Measurements from ENCODE around the gene USH1G. TPM values are rescaled to one million over a fixed set of nuclear protein-coding genes. Genes with fewer than 3 reads are reported as not detected.
"Not testable (repeated sequence)": the region's sequence is repeated elsewhere in the genome, so short reads cannot be mapped to it uniquely, and the experiment has no call there.

The USH1G gene
- total RNA-seq, 1 donor from 2014 or later = 3.9 TPM

- DNase-seq (ENCODE audit: low spot score in 2 of 2, unreplicated experiment in 2 of 2) = no peak
- peaks cover 3% of the 10 kb centered on the region for H3K36me3 Mint-ChIP-seq
- peak overlapping the region; percentile 82 for H3K4me3 Mint-ChIP-seq
- no peak for TF ChIP-seq CTCF (IDR thresholded peaks at IDR 0.05; ENCODE audit: unreplicated experiment)
- peaks cover 2% of the 10 kb centered on the region for H3K27me3 Mint-ChIP-seq (ENCODE audit: low read depth)
- H3K27ac Mint-ChIP-seq = peak overlapping the region; percentile 95
- peaks cover 26% of the 10 kb centered on the region for H3K4me1 Mint-ChIP-seq
- H3K9me3 Mint-ChIP-seq = no peaks in the 10 kb centered on the region
These were observed 49.0 kb downstream of the USH1G start for GRCh38 chr17:74873874-74874614.

DNA sequence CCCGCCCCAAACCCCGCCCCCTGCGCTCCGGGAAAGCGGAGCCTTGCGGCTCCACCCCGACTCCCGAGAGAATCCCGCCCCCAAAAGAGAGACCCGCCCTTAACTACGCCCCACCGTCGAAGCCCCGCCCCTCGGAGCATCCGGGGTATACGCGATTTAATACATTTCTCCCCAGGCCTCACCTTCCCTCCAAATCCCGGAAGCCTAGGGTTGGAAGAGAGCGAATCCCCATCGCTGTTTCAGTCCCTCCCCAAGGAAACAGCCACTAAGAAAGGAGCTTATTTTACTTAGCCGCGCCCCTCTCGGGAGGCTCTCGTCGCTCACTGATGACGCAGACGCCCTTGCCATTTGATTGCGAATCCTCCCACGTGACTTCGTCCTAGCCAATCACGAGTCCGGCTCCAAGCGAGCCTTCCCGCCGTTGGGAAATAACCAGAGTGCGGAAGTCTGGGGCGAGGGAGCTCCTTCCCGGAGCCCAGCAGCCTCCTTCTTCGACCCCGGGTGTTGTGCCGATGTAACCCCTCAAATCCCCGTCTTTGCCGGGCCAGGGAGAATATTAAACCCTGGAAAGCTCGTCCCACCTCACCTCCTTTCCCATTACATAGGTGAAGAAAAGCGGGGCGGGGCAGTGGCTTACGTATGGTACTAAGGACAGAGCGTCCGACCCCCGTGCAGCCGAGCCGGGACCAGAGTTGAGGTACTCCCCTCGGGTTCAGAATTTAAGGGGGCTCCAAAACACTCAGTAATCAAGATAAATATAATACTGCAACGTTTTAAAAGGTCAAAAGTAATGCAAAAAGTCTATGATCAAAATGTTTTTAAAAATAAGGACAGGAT is 49.8 kb downstream of the USH1G start:
- no peak for TF ChIP-seq CTCF (IDR thresholded peaks at IDR 0.05; ENCODE audit: unreplicated experiment)

DNA sequence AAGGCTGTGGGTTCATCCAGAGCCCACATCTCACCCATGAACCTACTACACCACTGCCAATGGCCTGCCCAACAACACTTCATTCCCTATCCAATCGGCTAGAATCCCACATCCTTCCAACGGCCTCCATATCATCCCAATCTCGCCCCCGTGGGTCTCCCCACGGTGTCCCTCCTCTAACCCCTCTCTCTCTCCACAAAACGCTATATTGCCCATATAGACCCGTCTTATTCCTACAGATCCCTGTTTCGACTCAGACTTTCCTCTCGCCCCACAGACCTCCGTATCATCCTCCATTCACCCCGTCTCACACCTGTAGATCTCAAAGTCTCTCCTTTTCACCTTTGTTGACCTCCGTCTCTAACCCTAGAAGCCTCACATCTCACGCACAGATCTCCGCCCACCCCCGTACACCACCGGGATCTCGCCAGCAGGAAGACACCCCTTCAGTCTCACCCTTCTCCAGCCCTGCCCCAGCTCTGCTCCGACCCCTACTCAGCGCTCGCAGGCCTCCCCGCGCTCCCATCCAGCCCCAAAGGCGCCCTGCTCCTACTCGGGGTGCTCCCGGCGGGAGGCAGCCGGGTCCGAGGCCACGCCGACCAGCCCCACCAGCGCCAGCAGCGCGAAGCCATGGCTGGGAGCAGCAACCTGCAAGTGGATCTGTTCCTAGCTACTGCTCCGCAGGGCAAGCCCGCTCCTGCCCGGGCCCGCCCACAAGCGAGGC is 50.6 kb downstream of the USH1G start, which contains the start of gene FDXR:
FDXR (minus strand) TSS at position 682 of the 724 bp plus-strand sequence; CDS start at position 632, 50 bp downstream.
- H3K27ac Mint-ChIP-seq = peak within 1 kb of the TSS; percentile 95

More for the DNA sequence above, 49.8 kb downstream of the USH1G start:
- Mint-ChIP-seq H3K4me3 (peak overlapping the region; percentile 82), H3K27me3 (ENCODE audit: low read depth) (peaks cover 2% of the 10 kb centered on the region), H3K9me3 (no peaks in the 10 kb centered on the region), H3K27ac (peak overlapping the region; percentile 95), H3K36me3 (peaks cover 3% of the 10 kb centered on the region), H3K4me1 (peaks cover 33% of the 10 kb centered on the region)
- peak; percentile 99 for DNase-seq (ENCODE audit: low spot score in 2 of 2, unreplicated experiment in 2 of 2)

DNA sequence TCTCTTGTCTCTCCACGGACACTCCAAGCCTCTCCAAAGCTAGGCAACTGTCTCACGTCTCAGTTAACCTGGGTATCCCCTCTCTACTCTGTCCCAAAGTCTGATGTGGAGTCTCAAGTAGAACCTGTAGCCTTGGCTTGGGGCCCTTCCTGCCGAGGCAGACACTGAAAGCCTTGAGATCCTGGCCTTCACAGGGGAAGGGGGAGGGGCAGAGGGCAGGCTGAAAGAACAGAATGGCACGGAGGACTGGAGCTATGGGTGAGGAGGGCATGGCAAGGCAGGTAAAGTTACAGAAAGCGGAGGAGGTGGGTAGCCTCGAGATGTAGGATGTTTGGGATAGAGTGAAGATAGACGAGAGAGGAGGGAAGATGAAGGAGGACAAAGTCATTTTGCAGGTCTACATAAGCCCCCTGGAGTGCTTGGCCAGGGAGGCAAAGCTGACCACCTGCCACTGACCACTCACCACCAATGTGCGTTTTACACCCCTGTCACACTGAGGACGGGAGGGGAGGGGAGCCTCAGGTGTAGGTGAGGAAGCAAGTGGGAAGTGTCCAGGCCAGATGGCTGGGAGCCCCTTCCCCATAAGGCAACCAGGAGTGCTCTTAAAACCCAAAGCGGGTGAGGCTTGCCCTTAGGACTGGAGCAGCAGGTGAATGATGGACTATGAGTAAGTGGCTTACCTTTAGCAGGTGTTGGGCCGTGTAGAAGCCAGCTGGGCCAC is 51.5 kb downstream of the USH1G start:
- peak overlapping the region; percentile 82 for H3K4me3 Mint-ChIP-seq
- peaks cover 33% of the 10 kb centered on the region for H3K4me1 Mint-ChIP-seq
- DNase-seq (ENCODE audit: low spot score in 2 of 2, unreplicated experiment in 2 of 2) = no peak
- H3K27ac Mint-ChIP-seq = no peak overlapping the region
- no peak for TF ChIP-seq CTCF (IDR thresholded peaks at IDR 0.05; ENCODE audit: unreplicated experiment)
- no peaks in the 10 kb centered on the region for H3K27me3 Mint-ChIP-seq (ENCODE audit: low read depth)
- H3K9me3 Mint-ChIP-seq = no peaks in the 10 kb centered on the region
- H3K36me3 Mint-ChIP-seq = peaks cover 6% of the 10 kb centered on the region

More for the DNA sequence above, 50.6 kb downstream of the USH1G start, which contains the start of gene FDXR:
- H3K9me3 Mint-ChIP-seq = no peaks in the 10 kb centered on the region
- H3K4me3 Mint-ChIP-seq = peak within 1 kb of the TSS; percentile 82
- no peak for DNase-seq (ENCODE audit: low spot score in 2 of 2, unreplicated experiment in 2 of 2)
- peaks cover 3% of the 10 kb centered on the region for H3K36me3 Mint-ChIP-seq
- peaks cover 2% of the 10 kb centered on the region for H3K27me3 Mint-ChIP-seq (ENCODE audit: low read depth)
- TF ChIP-seq CTCF (IDR thresholded peaks at IDR 0.05; ENCODE audit: unreplicated experiment) = no peak
- H3K4me1 Mint-ChIP-seq = peaks cover 33% of the 10 kb centered on the region

- Mint-ChIP-seq H3K4me3 (no peak overlapping the region), H3K4me1 (peaks cover 33% of the 10 kb centered on the region), H3K36me3 (peaks cover 6% of the 10 kb centered on the region), H3K27ac (peak overlapping the region; percentile 75), H3K27me3 (ENCODE audit: low read depth) (no peaks in the 10 kb centered on the region), H3K9me3 (no peaks in the 10 kb centered on the region)
- no peak for TF ChIP-seq CTCF (IDR thresholded peaks at IDR 0.05; ENCODE audit: unreplicated experiment)
- no peak for DNase-seq (ENCODE audit: low spot score in 2 of 2, unreplicated experiment in 2 of 2)
These were observed 52.5 kb downstream of the USH1G start for GRCh38 chr17:74870512-74870911.

DNA sequence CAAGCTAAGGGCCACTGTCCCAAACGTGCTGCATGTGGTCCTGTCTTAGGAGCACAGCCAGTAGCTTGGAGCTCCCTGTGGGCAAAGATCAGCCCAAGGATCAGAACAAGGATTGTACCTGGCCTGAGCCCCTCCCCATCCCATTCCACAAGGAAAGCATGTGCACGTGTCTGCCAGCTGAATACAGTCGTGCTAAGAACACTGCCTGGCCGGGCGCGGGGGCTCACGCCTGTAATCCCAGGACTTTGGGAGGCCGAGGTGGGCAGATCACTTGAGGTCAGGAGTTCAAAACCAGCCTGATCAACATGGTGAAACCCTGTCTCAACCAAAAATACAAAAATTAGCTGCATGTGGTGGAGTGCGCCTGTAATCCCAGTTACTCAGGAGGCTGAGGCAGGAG is 53.0 kb downstream of the USH1G start:
- not testable (repeated sequence) for H3K4me3 Mint-ChIP-seq; H3K9me3 Mint-ChIP-seq; H3K36me3 Mint-ChIP-seq; H3K27ac Mint-ChIP-seq; DNase-seq (ENCODE audit: low spot score in 2 of 2, unreplicated experiment in 2 of 2); H3K27me3 Mint-ChIP-seq (ENCODE audit: low read depth)
- peaks cover 35% of the 10 kb centered on the region for H3K4me1 Mint-ChIP-seq

All from mesothelial cell of epicardium (in vitro differentiated cells).